Hair follicle dermal papilla cell (primary cell): ENCODE results near the gene PLA2G1B. TPM values are rescaled to one million over a fixed set of nuclear protein-coding genes. Genes with fewer than 3 reads are reported as not detected.

ENCODE experiments used
- small RNA-seq: library from RNA; depleted of rRNA; stranded (forward); fragments of <200 nt; gene quantifications from one replicate; pipeline ENCODE3, GENCODE V24; 2012
- total RNA-seq: library from RNA; depleted of rRNA; stranded (reverse); fragments of >200 nt; gene quantifications from 2 replicates; pipeline ENCODE4 v1.2.3, GENCODE V29; 2012

PLA2G1B gene
- not detected in 2 replicates for total RNA-seq

DNA sequence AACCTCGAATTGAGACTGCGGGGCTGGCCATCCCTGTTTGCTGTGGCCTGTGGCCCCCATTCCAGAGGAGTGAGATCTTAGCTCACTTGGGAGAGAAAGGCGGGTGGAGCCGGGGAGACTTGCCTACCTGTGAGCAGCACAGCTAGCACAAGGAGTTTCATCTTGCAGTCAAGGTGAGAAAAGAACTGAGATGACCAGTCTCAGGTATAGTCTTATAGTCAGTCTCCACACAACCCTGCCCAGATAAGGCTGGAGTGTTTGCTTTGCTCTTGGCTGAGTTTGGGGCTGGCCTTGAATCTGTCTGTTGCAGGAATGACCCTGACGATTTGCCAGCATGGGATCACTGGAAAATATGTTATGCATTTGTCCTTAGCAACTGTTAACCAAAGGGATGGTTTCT is at the start of gene PLA2G1B:
Gene PLA2G1B, minus strand, starts transcription at position 187 of the 400 bp plus-strand sequence. Its CDS starts 26 bp downstream, at position 161.

DNA sequence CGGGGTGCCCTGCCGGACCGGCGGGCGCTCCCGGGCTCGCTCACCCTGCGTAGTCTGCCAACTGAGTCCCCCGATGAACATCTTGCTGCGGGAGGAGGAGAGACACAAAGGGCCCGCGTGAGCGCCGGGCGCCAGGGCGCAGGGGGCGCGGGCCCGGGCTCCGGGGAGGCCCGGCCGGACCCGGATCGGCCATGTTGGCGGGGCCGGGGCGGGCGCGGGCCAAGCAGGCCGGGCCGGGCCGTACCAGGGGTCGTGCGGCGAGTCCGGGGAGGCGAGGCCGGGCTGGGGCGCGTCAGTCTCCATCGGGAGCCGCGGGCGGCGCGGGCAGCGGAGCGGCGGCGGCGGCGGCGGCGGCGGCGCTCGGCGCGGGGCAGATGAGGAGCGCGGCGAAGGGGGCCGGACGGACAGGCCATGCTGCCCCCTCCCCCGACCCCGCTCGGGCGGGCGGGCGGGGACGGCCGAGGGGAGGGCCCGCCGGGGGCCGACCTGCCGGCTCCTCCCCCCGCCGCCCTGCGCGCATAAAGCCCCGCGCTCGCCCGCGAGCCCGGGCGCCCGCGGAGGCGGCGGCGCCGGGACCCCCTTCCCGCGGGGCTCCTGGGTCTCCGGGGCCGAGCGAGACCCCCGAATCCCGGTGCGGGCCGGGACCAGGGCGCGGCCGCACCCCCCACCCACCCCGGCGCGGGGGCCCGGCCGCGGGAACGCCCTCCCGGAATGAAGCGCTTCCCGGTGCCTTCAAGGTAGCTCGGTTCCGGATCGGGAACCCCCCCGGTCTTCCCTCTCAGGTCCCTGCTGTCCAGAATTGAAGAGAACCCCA is 41.4 kb upstream of the PLA2G1B start, which contains the start of gene MSI1:
Gene MSI1, minus strand, starts transcription at position 376 of the 814 bp plus-strand sequence. Its CDS starts 73 bp downstream, at position 303.

DNA sequence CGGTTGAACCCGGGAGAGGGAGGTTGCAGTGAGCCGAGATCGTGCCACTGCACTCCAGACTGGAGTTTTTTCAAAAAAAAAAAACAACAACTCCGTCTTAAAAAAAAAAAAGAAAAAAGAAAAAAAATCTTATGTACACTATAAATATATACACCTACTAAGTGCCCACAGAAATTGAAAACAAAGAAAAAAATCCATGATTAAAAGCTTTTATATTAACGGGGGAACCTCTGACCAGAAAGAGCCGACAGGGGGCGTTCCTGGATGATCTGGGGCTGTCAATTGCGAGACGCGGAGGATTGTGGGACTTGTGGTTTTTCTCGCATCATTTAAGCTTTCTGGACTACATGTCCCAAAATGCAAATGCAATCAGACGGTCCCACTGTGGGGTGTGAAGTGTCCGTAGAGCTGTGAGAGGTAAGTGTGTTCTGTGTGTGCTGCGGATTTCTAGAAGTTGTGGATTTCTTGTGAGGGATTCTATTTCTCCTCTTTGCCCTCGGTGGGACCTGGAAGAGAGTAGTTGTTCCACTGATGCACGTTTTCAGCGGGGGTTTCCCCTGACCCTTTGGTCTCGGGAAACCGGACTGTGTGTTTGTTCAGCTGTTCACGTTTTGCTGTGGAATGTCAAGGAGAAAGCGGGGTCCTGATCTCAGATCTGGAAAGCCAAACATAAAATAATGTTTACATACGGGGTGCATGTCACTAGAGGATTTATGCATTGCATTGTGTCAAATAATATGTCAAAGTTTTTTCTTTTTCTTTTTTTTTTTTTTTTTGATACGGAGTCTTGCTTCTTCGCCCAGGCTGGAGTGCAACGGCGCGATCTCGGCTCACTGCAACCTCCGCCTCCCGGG is 25.4 kb downstream of the PLA2G1B start, which contains the start of gene SIRT4:
Gene SIRT4, plus strand, starts transcription at position 360 of the 854 bp plus-strand sequence. CDS start 1,241 bp downstream, outside the sequence.

DNA sequence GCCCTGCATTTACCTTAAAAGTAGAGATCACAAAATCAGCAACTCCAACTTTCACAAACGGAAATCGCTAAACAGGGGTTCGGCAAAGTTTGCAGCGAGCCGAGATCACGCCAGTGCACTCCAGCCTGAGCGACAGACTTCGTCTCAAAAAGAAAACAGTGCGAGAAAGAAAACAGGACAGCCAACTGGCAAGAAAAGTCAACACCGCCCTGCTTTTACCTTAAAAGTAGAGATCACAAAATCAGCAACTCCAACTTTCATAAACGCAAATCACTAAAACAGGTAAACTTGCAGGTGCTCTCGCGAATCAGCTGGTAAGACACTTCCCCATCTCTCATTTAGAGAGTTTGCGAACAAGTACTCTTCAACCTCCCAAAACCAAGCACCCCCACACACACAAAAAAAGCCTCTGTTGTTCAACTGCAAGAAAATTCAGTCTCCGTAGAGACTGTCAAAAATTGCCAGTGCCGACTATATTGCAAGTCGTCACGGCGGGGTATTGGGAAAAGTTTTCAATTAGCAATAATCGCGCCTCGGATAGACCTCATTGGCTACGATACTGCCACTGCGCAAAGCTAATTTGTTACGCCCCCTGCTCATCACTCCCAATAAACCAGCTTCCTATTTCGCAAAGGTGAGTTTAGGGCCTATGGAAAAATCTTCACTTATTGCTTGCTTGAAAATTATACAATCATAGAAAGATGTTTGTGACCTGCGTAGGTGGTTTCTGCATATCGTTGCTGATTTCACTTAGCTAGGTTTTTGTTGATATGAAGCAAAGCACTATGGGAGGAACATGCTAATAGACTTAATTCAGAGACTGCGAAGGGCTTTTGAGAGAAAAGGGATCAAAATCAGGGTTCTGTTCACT is 34.7 kb downstream of the PLA2G1B start, which contains the start of gene RNU4-1:
Gene RNU4-1, minus strand, starts transcription at position 577 of the 871 bp plus-strand sequence.

Small RNAs within 50 kb of the gene (small RNA-seq; reads per million reads assigned to genes)
- gene RNU4-1 (398 reads per million, percentile 99 among the genes with 10 or more reads in this experiment), gene RNU4-2 (880 reads per million, percentile 99 among the genes with 10 or more reads in this experiment), gene RNU6-1088P (not detected)

Other genes with a start within 250 kb of the PLA2G1B start
- 39.0 and 40.4 TPM in 2 replicates for gene RAB35, start 211.0 kb downstream of the PLA2G1B start, total RNA-seq
- gene GCN1, start 133.1 kb downstream of the PLA2G1B start, total RNA-seq, result 114 and 145 TPM in 2 replicates
- 2,083 and 2,220 TPM in 2 replicates for gene RPLP0, start 126.7 kb downstream of the PLA2G1B start, total RNA-seq
- gene PXN, start 62.0 kb downstream of the PLA2G1B start, total RNA-seq, result 55.5 and 70.7 TPM in 2 replicates
- under 0.01 TPM in 2 replicates for gene RNU4-2, start 35.9 kb downstream of the PLA2G1B start, total RNA-seq
- gene RNU4-1, start 34.5 kb downstream of the PLA2G1B start, total RNA-seq, result under 0.01 TPM in 2 replicates
- gene SIRT4, start 25.5 kb downstream of the PLA2G1B start, total RNA-seq, result 0.65 and 0.85 TPM in 2 replicates
- gene MSI1, start 41.4 kb upstream of the PLA2G1B start, total RNA-seq, result not detected in 2 replicates
- gene COX6A1, start 110.3 kb upstream of the PLA2G1B start, total RNA-seq, result 144 and 258 TPM in 2 replicates
- gene TRIAP1, start 118.6 kb upstream of the PLA2G1B start, total RNA-seq, result 13.5 and 20.2 TPM in 2 replicates
- 15.3 and 20.0 TPM in 2 replicates for gene GATC, start 118.7 kb upstream of the PLA2G1B start, total RNA-seq
- 82.2 and 87.6 TPM in 2 replicates for gene SRSF9, start 142.0 kb upstream of the PLA2G1B start, total RNA-seq
- 146 and 173 TPM in 2 replicates for gene DYNLL1, start 168.3 kb upstream of the PLA2G1B start, total RNA-seq
- 23.7 and 24.3 TPM in 2 replicates for gene COQ5, start 201.4 kb upstream of the PLA2G1B start, total RNA-seq
- 98.4 and 117 TPM in 2 replicates for gene RNF10, start 206.6 kb upstream of the PLA2G1B start, total RNA-seq